Kidney (tissue), 14 donors: Measurements from ENCODE around the gene PDLIM5. TPM values are rescaled to one million over a fixed set of nuclear protein-coding genes. Genes with fewer than 3 reads are reported as not detected.
"Not testable (repeated sequence)": the region's sequence is repeated elsewhere in the genome, so short reads cannot be mapped to it uniquely, and the experiment has no call there.

Experiments used
- DNase-seq, 5 donors: peaks; one replicate each; pipeline ENCODE4 v3.0.0-alpha.2; 2013 to 2020
- FAIRE-seq: peaks from 2 replicates; lab custom pipeline; 2012; peaks lifted over from hg19 to GRCh38; lab: Jason Lieb, UNC
- H3K27ac ChIP-seq, 2 donors: one replicate each; pipeline ENCODE4 v1.7.0; 2013; ENCODE audit warnings: low read depth in 2 of 2, low read length in 2 of 2, inconsistent platforms in 1 of 2
- H3K27me3 ChIP-seq: one replicate; pipeline ENCODE4 v1.7.1; 2013; ENCODE audit warnings: low read length, inconsistent platforms; ENCODE audit not compliant: control insufficient read depth, insufficient read depth
- H3K36me3 ChIP-seq, 3 donors: one replicate each; pipeline versions ENCODE4 v1.7.0 to v1.7.1; 2013; ENCODE audit warnings: low read length in 3 of 3, control low read depth in 1 of 3, inconsistent platforms in 1 of 3; ENCODE audit not compliant: insufficient read depth in 3 of 3, control insufficient read depth in 2 of 3
- H3K4me1 ChIP-seq, 3 donors: one replicate each; pipeline versions ENCODE4 v1.7.0 to v1.7.1; 2013; ENCODE audit warnings: low read length in 3 of 3, inconsistent platforms in 1 of 3, low read depth in 1 of 3; ENCODE audit not compliant: control insufficient read depth in 2 of 3, insufficient read depth in 2 of 3
- H3K4me3 ChIP-seq, 3 donors: one replicate each; pipeline versions ENCODE4 v1.7.0 to v1.8.1; 2013; ENCODE audit warnings: low read length in 3 of 3, control low read depth in 1 of 3, inconsistent platforms in 1 of 3
- H3K9ac ChIP-seq, 3 donors: one replicate each; pipeline versions ENCODE4 v1.7.0 to v1.7.1; 2013; ENCODE audit warnings: low read length in 3 of 3, control low read depth in 1 of 3, inconsistent platforms in 1 of 3
- H3K9me3 ChIP-seq, 3 donors: one replicate each; pipeline versions ENCODE4 v1.7.0 to v1.7.1; 2013; ENCODE audit warnings: low read length in 3 of 3, control low read depth in 1 of 3, inconsistent platforms in 1 of 3; ENCODE audit not compliant: control insufficient read depth in 2 of 3, insufficient read depth in 1 of 3
- CTCF ChIP-seq: IDR thresholded peaks from 3 replicates; pipeline ENCODE4 v1.5.1; 2012; ENCODE audit warnings: mild to moderate bottlenecking, moderate library complexity, borderline replicate concordance; ENCODE audit not compliant: insufficient read depth; ENCODE audit errors: extremely low read depth
- intact Hi-C: fragments of 100-400 bp; cut with DNase I; formaldehyde crosslinking; loops from one replicate; pipeline ENCODE4 v1.11.1; 2022
- polyA plus RNA-seq: library from polyadenylated mRNA; stranded (reverse); fragments of 350-450 nt; fragmentation: Illumina TruSeq; extraction: RNeasy Lipid Tissue Mini Kit (QIAGEN cat#74804); gene quantifications from one replicate; pipeline ENCODE4 v1.2.3, GENCODE V29; 2014; ENCODE audit warnings: low read depth, low replicate concordance; ENCODE audit not compliant: insufficient read depth
- total RNA-seq: library from RNA; stranded (reverse); fragmentation: NEBNext Ultra II Directional; extraction: Animal tissue kit (Norgen Biotek cat#: 25700); gene quantifications from one replicate; pipeline ENCODE4 v1.2.1, GENCODE V29; 2021
- donor health status: control.
- donor health status: control.
- donor health status: control.
- donor health status: control.
- donor health status: control.
- donor health status: DM: yes; HTN: yes; CAD: no.
- donor health status: Normal renal cell carcinoma (clear cell type).

PDLIM5 gene
- total and polyA plus RNA-seq, 2 donors from 2014 or later = 24.3 to 167 TPM

DNA sequence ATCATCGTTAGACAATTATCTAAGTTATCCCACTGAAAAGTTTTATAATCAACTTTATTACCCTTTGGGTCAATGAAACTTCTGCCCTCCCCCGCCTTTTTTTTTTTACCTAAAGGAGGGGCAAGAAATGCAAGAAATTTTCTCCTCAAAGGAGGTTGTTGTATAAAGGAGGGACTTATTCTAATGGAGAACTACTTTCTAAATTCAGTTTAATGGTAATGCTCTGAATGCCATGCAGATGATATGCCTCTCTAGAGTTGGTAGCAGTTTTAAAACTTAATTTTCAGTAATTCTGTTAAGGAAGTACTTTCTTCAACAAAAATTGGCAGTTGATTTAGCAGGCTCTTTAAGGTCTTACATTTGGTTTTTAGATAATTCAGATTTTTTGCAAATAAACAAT, 23.3 kb downstream of the PDLIM5 start:
- Histone ChIP-seq H3K9me3 (no peaks in the 10 kb centered on the region), H3K27ac (no peak overlapping the region), H3K36me3 (no peaks in the 10 kb centered on the region), H3K9ac (no peak overlapping the region), H3K4me1 (peaks cover 0 to 17% (median 7%) of the 10 kb centered on the region in 3 donors), H3K4me3 (no peak overlapping the region), H3K27me3 (no peaks in the 10 kb centered on the region)
- intact Hi-C loops = no loop called here
- DNase-seq = no peak
- TF ChIP-seq CTCF = no peak
- no peak for FAIRE-seq

- no peak overlapping the region for H3K9ac ChIP-seq
- H3K27me3 ChIP-seq = no peaks in the 10 kb centered on the region
- intact Hi-C loops = no loop called here
- TF ChIP-seq CTCF = no peak
- DNase-seq (no peak), FAIRE-seq (no peak)
- peaks cover 0 to 17% (median 7%) of the 10 kb centered on the region in 3 donors for H3K4me1 ChIP-seq
- no peak overlapping the region for H3K4me3 ChIP-seq
- H3K36me3 ChIP-seq = no peaks in the 10 kb centered on the region
- H3K9me3 ChIP-seq = no peaks in the 10 kb centered on the region
- H3K27ac ChIP-seq = no peak overlapping the region
These were observed 24.1 kb downstream of the PDLIM5 start for GRCh38 chr4:94475794-94476193.

- FAIRE-seq (no peak), DNase-seq (peak in 1 of 5 donors; percentile 14)
These were observed 25.5 kb downstream of the PDLIM5 start for GRCh38 chr4:94477227-94477626.

GRCh38 chr4:94478805-94479204, 27.1 kb downstream of the PDLIM5 start:
- intact Hi-C loops, FAIRE-seq, H3K36me3 ChIP-seq, DNase-seq, H3K9me3 ChIP-seq, H3K9ac ChIP-seq, H3K4me3 ChIP-seq, H3K27me3 ChIP-seq, H3K27ac ChIP-seq: not testable (repeated sequence)
- H3K4me1 ChIP-seq = peaks cover 0 to 12% (median 2%) of the 10 kb centered on the region in 3 donors

More at GRCh38 chr4:94477227-94477626, 25.5 kb downstream of the PDLIM5 start:
- H3K4me3 ChIP-seq = no peak overlapping the region
- intact Hi-C loops = no loop called here
- H3K9ac ChIP-seq = no peak overlapping the region
- no peaks in the 10 kb centered on the region for H3K27me3 ChIP-seq
- TF ChIP-seq CTCF = no peak
- H3K36me3 ChIP-seq = no peaks in the 10 kb centered on the region
- peaks cover 0 to 17% (median 6%) of the 10 kb centered on the region in 3 donors for H3K4me1 ChIP-seq
- no peaks in the 10 kb centered on the region for H3K9me3 ChIP-seq
- H3K27ac ChIP-seq = no peak overlapping the region
